Neural progenitor cell (in vitro differentiated cells): ENCODE data around the gene DDX10. TPM values are rescaled to one million over a fixed set of nuclear protein-coding genes. Genes with fewer than 3 reads are reported as not detected.
"Not testable (repeated sequence)": the region's sequence is repeated elsewhere in the genome, so short reads cannot be mapped to it uniquely, and the experiment has no call there.

Source experiments
- DNase-seq: peaks from one replicate; pipeline ENCODE4 v3.0.0-alpha.2; 2016; ENCODE audit warnings: low spot score
- H2AFZ ChIP-seq: fragments of 200-600 bp; sonication (generic); replicated peaks from 2 replicates; pipeline ENCODE4 v1.6.1; 2016; ENCODE audit warnings: antibody characterized with exemption
- H3F3A ChIP-seq: fragments of 200-600 bp; sonication (generic); 2 replicates; pipeline ENCODE4 v1.6.1; 2016; ENCODE audit warnings: antibody characterized with exemption, low read depth
- H3K27ac ChIP-seq: fragments of 200-600 bp; sonication (generic); 2 replicates; pipeline ENCODE4 v1.5.1; 2016; ENCODE audit warnings: mild to moderate bottlenecking
- H3K27me3 ChIP-seq: fragments of 200-600 bp; sonication (generic); 2 replicates; pipeline ENCODE4 v1.6.1; 2016; ENCODE audit warnings: mild to moderate bottlenecking, moderate library complexity
- H3K36me3 ChIP-seq: fragments of 200-600 bp; sonication (generic); 2 replicates; pipeline ENCODE4 v1.5.1; 2016
- H3K4me1 ChIP-seq: fragments of 200-600 bp; sonication (generic); 2 replicates; pipeline ENCODE4 v1.6.1; 2016; ENCODE audit warnings: mixed run types
- H3K4me2 ChIP-seq: fragments of 200-600 bp; sonication (generic); 2 replicates; pipeline ENCODE4 v1.6.1; 2016
- H3K4me3 ChIP-seq: fragments of 200-600 bp; sonication (generic); 2 replicates; pipeline ENCODE4 v1.5.1; 2016
- H3K79me2 ChIP-seq: fragments of 200-600 bp; sonication (generic); 2 replicates; pipeline ENCODE4 v1.6.1; 2016; ENCODE audit warnings: low read depth
- H3K9ac ChIP-seq: fragments of 200-600 bp; sonication (generic); 2 replicates; pipeline ENCODE4 v1.6.1; 2016
- H3K9me3 ChIP-seq: fragments of 200-600 bp; sonication (generic); 2 replicates; pipeline ENCODE4 v1.5.1; 2016; ENCODE audit warnings: low read depth
- H4K20me1 ChIP-seq: fragments of 200-600 bp; sonication (generic); 2 replicates; pipeline ENCODE4 v1.6.1; 2016; ENCODE audit warnings: low read depth
- H3K27ac Mint-ChIP-seq: 3 replicates; pipeline ENCODE4 v1.8.0; 2021; ENCODE audit warnings: mixed read lengths
- H3K27me3 Mint-ChIP-seq: 2 replicates; pipeline ENCODE4 v1.8.0; 2022; ENCODE audit warnings: low read depth, mild to moderate bottlenecking, inconsistent platforms, moderate library complexity, mixed read lengths; ENCODE audit not compliant: insufficient read depth
- H3K36me3 Mint-ChIP-seq: 3 replicates; pipeline ENCODE4 v1.8.0; 2021; ENCODE audit warnings: mixed read lengths
- H3K4me1 Mint-ChIP-seq: 3 replicates; pipeline ENCODE4 v1.8.0; 2021; ENCODE audit warnings: mixed read lengths
- H3K4me3 Mint-ChIP-seq: 3 replicates; pipeline ENCODE4 v1.8.0; 2021; ENCODE audit warnings: mild to moderate bottlenecking, moderate library complexity, mixed read lengths
- H3K9me3 Mint-ChIP-seq: 3 replicates; pipeline ENCODE4 v1.8.0; 2020; ENCODE audit warnings: mixed read lengths
- CTCF ChIP-seq: fragments of 200-600 bp; sonication (generic); IDR thresholded peaks from 2 replicates; pipeline ENCODE4 v1.5.1; 2017; ENCODE audit warnings: antibody characterized with exemption, mild to moderate bottlenecking
- EZH2 ChIP-seq: fragments of 200-600 bp; sonication (generic); IDR thresholded peaks from 2 replicates; pipeline ENCODE4 v1.6.1; 2017; ENCODE audit warnings: antibody characterized with exemption, mild to moderate bottlenecking, moderate library complexity
- EZH2phosphoT487 ChIP-seq: fragments of 200-600 bp; sonication (generic); IDR thresholded peaks from 2 replicates; pipeline ENCODE4 v1.6.1; 2017; ENCODE audit warnings: antibody characterized with exemption
- total RNA-seq: library from RNA; depleted of rRNA; stranded (reverse); fragments of >200 nt; gene quantifications from 2 replicates; pipeline ENCODE4 v1.2.3, GENCODE V29; 2015; ENCODE audit warnings: low replicate concordance

Gene DDX10
- total RNA-seq, 1 donor from 2014 or later = 34.1 TPM

GRCh38 chr11:108636222-108636621, 28.6 kb upstream of the DDX10 start:
- no peak overlapping the region for H3K4me3 ChIP-seq
- TF ChIP-seq CTCF = no peak
- TF ChIP-seq EZH2 = no peak
- TF ChIP-seq EZH2phosphoT487 = no peak
- H3K4me3 Mint-ChIP-seq = no peak overlapping the region
- peaks cover 4% of the 10 kb centered on the region for H3K4me1 ChIP-seq
- no peaks in the 10 kb centered on the region for H3K27me3 ChIP-seq
- H2AFZ ChIP-seq = no peak overlapping the region
- no peaks in the 10 kb centered on the region for H3K9me3 ChIP-seq
- no peaks in the 10 kb centered on the region for H3K79me2 ChIP-seq
- H3K4me1 Mint-ChIP-seq = peaks cover 11% of the 10 kb centered on the region
- H3K27ac Mint-ChIP-seq = no peak overlapping the region
- no peaks in the 10 kb centered on the region for H3K9me3 Mint-ChIP-seq
- no peak overlapping the region for H3K9ac ChIP-seq
- H3K27ac ChIP-seq = no peak overlapping the region
- H3K4me2 ChIP-seq = no peak overlapping the region
- H3K27me3 Mint-ChIP-seq = no peaks in the 10 kb centered on the region
- H3K36me3 Mint-ChIP-seq = no peaks in the 10 kb centered on the region
- H3K36me3 ChIP-seq = no peaks in the 10 kb centered on the region
- H4K20me1 ChIP-seq = no peaks in the 10 kb centered on the region
- no peak for DNase-seq
- no peaks in the 10 kb centered on the region for H3F3A ChIP-seq

- H3K9me3 ChIP-seq = no peaks in the 10 kb centered on the region
- no peak for TF ChIP-seq EZH2phosphoT487
- TF ChIP-seq CTCF = no peak
- no peak for TF ChIP-seq EZH2
- no peaks in the 10 kb centered on the region for H3K9me3 Mint-ChIP-seq
- no peaks in the 10 kb centered on the region for H4K20me1 ChIP-seq
- H3K27me3 ChIP-seq = no peaks in the 10 kb centered on the region
- no peak overlapping the region for H3K4me3 Mint-ChIP-seq
- DNase-seq = no peak
- H3K27ac ChIP-seq = no peak overlapping the region
- no peak overlapping the region for H3K9ac ChIP-seq
- no peak overlapping the region for H2AFZ ChIP-seq
- H3K4me1 ChIP-seq = no peaks in the 10 kb centered on the region
- H3K4me1 Mint-ChIP-seq = no peaks in the 10 kb centered on the region
- H3K4me3 ChIP-seq = no peak overlapping the region
- H3K4me2 ChIP-seq = no peak overlapping the region
- H3K27ac Mint-ChIP-seq = no peak overlapping the region
- no peaks in the 10 kb centered on the region for H3K27me3 Mint-ChIP-seq
- no peaks in the 10 kb centered on the region for H3F3A ChIP-seq
- H3K79me2 ChIP-seq = no peaks in the 10 kb centered on the region
- no peaks in the 10 kb centered on the region for H3K36me3 Mint-ChIP-seq
- H3K36me3 ChIP-seq = no peaks in the 10 kb centered on the region
These were observed 25.7 kb upstream of the DDX10 start for GRCh38 chr11:108639146-108639545.

- not testable (repeated sequence) for H3K9ac ChIP-seq, H3K27ac Mint-ChIP-seq, H3K4me2 ChIP-seq, H3K27me3 Mint-ChIP-seq, H3K9me3 ChIP-seq, DNase-seq, H3K4me1 ChIP-seq, H3K4me3 ChIP-seq, H3K79me2 ChIP-seq, H3K27me3 ChIP-seq, H3K4me3 Mint-ChIP-seq, H3K36me3 ChIP-seq, H3K9me3 Mint-ChIP-seq, H3K4me1 Mint-ChIP-seq, H3F3A ChIP-seq, H3K36me3 Mint-ChIP-seq, H4K20me1 ChIP-seq, H2AFZ ChIP-seq, H3K27ac ChIP-seq
These were observed 23.1 kb upstream of the DDX10 start for GRCh38 chr11:108641752-108642151.

GRCh38 chr11:108643974-108644373, 20.9 kb upstream of the DDX10 start:
- H3K27ac ChIP-seq = no peak overlapping the region
- H3K36me3 ChIP-seq = no peaks in the 10 kb centered on the region
- no peak overlapping the region for H3K4me3 Mint-ChIP-seq
- H3K9me3 ChIP-seq = no peaks in the 10 kb centered on the region
- H3K4me2 ChIP-seq = no peak overlapping the region
- no peak overlapping the region for H3K4me3 ChIP-seq
- H3K36me3 Mint-ChIP-seq = no peaks in the 10 kb centered on the region
- no peak overlapping the region for H2AFZ ChIP-seq
- no peak overlapping the region for H3K9ac ChIP-seq
- no peaks in the 10 kb centered on the region for H3K27me3 ChIP-seq
- TF ChIP-seq CTCF (no peak), EZH2phosphoT487 (no peak), EZH2 (no peak)
- no peaks in the 10 kb centered on the region for H3K4me1 ChIP-seq
- H3F3A ChIP-seq = no peaks in the 10 kb centered on the region
- H4K20me1 ChIP-seq = no peaks in the 10 kb centered on the region
- no peaks in the 10 kb centered on the region for H3K79me2 ChIP-seq
- H3K27ac Mint-ChIP-seq = no peak overlapping the region
- H3K4me1 Mint-ChIP-seq = peaks cover 5% of the 10 kb centered on the region
- no peaks in the 10 kb centered on the region for H3K27me3 Mint-ChIP-seq
- H3K9me3 Mint-ChIP-seq = no peaks in the 10 kb centered on the region
- DNase-seq = no peak
